HFFc6 (cell line): ENCODE results near the gene RPP25L. TPM values are rescaled to one million over a fixed set of nuclear protein-coding genes. Genes with fewer than 3 reads are reported as not detected.

ENCODE experiments used
- DNase-seq: peaks from one replicate; pipeline ENCODE4 v3.0.0-alpha.2; 2018
- H3K27ac Mint-ChIP-seq: 2 replicates; pipeline ENCODE4 v1.8.0; 2020; ENCODE audit warnings: mild to moderate bottlenecking, mixed read lengths
- H3K27me3 Mint-ChIP-seq: 2 replicates; pipeline ENCODE4 v1.8.0; 2021; ENCODE audit warnings: mild to moderate bottlenecking, moderate library complexity, mixed read lengths; ENCODE audit not compliant: insufficient read depth
- H3K36me3 Mint-ChIP-seq: 2 replicates; pipeline ENCODE4 v1.8.0; 2021; ENCODE audit warnings: low read depth, mixed read lengths
- H3K4me1 Mint-ChIP-seq: 2 replicates; pipeline ENCODE4 v1.8.0; 2020; ENCODE audit warnings: low read depth, mixed read lengths
- H3K4me3 Mint-ChIP-seq: 2 replicates; pipeline ENCODE4 v1.8.0; 2020; ENCODE audit warnings: mild to moderate bottlenecking, moderate library complexity, mixed read lengths
- H3K9me3 Mint-ChIP-seq: 2 replicates; pipeline ENCODE4 v1.8.0; 2020; ENCODE audit warnings: mild to moderate bottlenecking, mixed read lengths
- CTCF ChIP-seq: fragments of 200-600 bp; sonication (generic); IDR thresholded peaks from 2 replicates; pipeline ENCODE4 v1.5.0; 2021; ENCODE audit warnings: antibody characterized with exemption, mild to moderate bottlenecking
- total RNA-seq, 6 experiments: library from RNA; stranded (reverse); fragmentation: NEBNext Ultra II Directional; extraction: Animal tissue kit (Norgen Biotek cat#: 25700); gene quantifications; 2 replicates in 1 of 6; 3 replicates in 5 of 6; pipeline ENCODE4 v1.2.3, GENCODE V29; 2021

RPP25L gene
- total RNA-seq, 6 experiments from 2014 or later: 16.1 to 22.0 (median 19.6) TPM

GRCh38 chr9:34578241-34579103 is 33.4 kb downstream of the RPP25L start:
- no peak overlapping the region for H3K27ac Mint-ChIP-seq
- no peak for TF ChIP-seq CTCF
- H3K36me3 Mint-ChIP-seq: no peaks in the 10 kb centered on the region
- H3K9me3 Mint-ChIP-seq: no peaks in the 10 kb centered on the region
- no peaks in the 10 kb centered on the region for H3K4me1 Mint-ChIP-seq
- H3K4me3 Mint-ChIP-seq: no peak overlapping the region
- peaks cover 41% of the 10 kb centered on the region for H3K27me3 Mint-ChIP-seq
- no peak for DNase-seq

- Mint-ChIP-seq H3K27ac (no peak overlapping the region), H3K4me3 (no peak overlapping the region), H3K36me3 (no peaks in the 10 kb centered on the region), H3K4me1 (no peaks in the 10 kb centered on the region), H3K27me3 (peaks cover 41% of the 10 kb centered on the region), H3K9me3 (no peaks in the 10 kb centered on the region)
- no peak for DNase-seq
- no peak for TF ChIP-seq CTCF
These were observed 34.3 kb downstream of the RPP25L start for GRCh38 chr9:34577400-34578240.

- no peak for TF ChIP-seq CTCF
- DNase-seq: no peak
- Mint-ChIP-seq H3K9me3 (no peaks in the 10 kb centered on the region), H3K4me3 (no peak overlapping the region), H3K27ac (no peak overlapping the region), H3K4me1 (no peaks in the 10 kb centered on the region), H3K36me3 (no peaks in the 10 kb centered on the region), H3K27me3 (peaks cover 40% of the 10 kb centered on the region)
These were observed 35.1 kb downstream of the RPP25L start for GRCh38 chr9:34576597-34577399.

GRCh38 chr9:34575862-34576596 is 35.9 kb downstream of the RPP25L start:
- Mint-ChIP-seq H3K27me3 (peaks cover 41% of the 10 kb centered on the region), H3K4me3 (no peak overlapping the region), H3K4me1 (no peaks in the 10 kb centered on the region), H3K36me3 (no peaks in the 10 kb centered on the region), H3K27ac (no peak overlapping the region), H3K9me3 (no peaks in the 10 kb centered on the region)
- TF ChIP-seq CTCF: no peak
- DNase-seq: no peak

GRCh38 chr9:34575241-34575640 is 36.7 kb downstream of the RPP25L start:
- H3K4me3 Mint-ChIP-seq: no peak overlapping the region
- no peaks in the 10 kb centered on the region for H3K9me3 Mint-ChIP-seq
- no peaks in the 10 kb centered on the region for H3K36me3 Mint-ChIP-seq
- TF ChIP-seq CTCF: no peak
- H3K27ac Mint-ChIP-seq: no peak overlapping the region
- H3K4me1 Mint-ChIP-seq: no peaks in the 10 kb centered on the region
- peaks cover 39% of the 10 kb centered on the region for H3K27me3 Mint-ChIP-seq
- no peak for DNase-seq
